Duodenal mucosa (tissue), 2 donors: ENCODE data around the gene MAP4K1.

Experiments
- H3K27ac ChIP-seq: one replicate; pipeline ENCODE4 v1.7.0; 2013; ENCODE audit warnings: low read depth, low read length
- H3K27me3 ChIP-seq, 2 donors: one replicate each; pipeline ENCODE4 v1.7.0; 2013; ENCODE audit warnings: low read length in 2 of 2, control low read depth in 1 of 2; ENCODE audit not compliant: insufficient read depth in 2 of 2, control insufficient read depth in 1 of 2
- H3K36me3 ChIP-seq, 2 donors: one replicate each; pipeline ENCODE4 v1.7.0; 2013; ENCODE audit warnings: low read length in 2 of 2, control low read depth in 1 of 2; ENCODE audit not compliant: insufficient read depth in 2 of 2, control insufficient read depth in 1 of 2
- H3K4me1 ChIP-seq, 2 donors: one replicate each; pipeline ENCODE4 v1.7.0; 2013; ENCODE audit warnings: low read length in 2 of 2, control low read depth in 1 of 2; ENCODE audit not compliant: insufficient read depth in 2 of 2, control insufficient read depth in 1 of 2
- H3K4me3 ChIP-seq, 2 donors: one replicate each; pipeline ENCODE4 v1.7.0; 2013; ENCODE audit warnings: low read length in 2 of 2, low read depth in 1 of 2
- H3K9ac ChIP-seq, 2 donors: one replicate each; pipeline ENCODE4 v1.7.0; 2013; ENCODE audit warnings: low read length in 2 of 2, low read depth in 1 of 2
- H3K9me3 ChIP-seq, 2 donors: one replicate each; pipeline ENCODE4 v1.7.0; 2013; ENCODE audit warnings: low read length in 2 of 2, control low read depth in 1 of 2; ENCODE audit not compliant: control insufficient read depth in 1 of 2

MAP4K1 gene

GRCh38 chr19:38577826-38578225 lies 39.9 kb downstream of the MAP4K1 start:
- Histone ChIP-seq H3K9ac (no peak overlapping the region), H3K4me1 (no peaks in the 10 kb centered on the region), H3K27me3 (no peaks in the 10 kb centered on the region), H3K9me3 (no peaks in the 10 kb centered on the region), H3K27ac (no peak overlapping the region), H3K4me3 (no peak overlapping the region), H3K36me3 (no peaks in the 10 kb centered on the region)

GRCh38 chr19:38571682-38572081 lies 46.1 kb downstream of the MAP4K1 start:
- no peaks in the 10 kb centered on the region for H3K9me3 ChIP-seq
- no peaks in the 10 kb centered on the region for H3K36me3 ChIP-seq
- no peak overlapping the region for H3K9ac ChIP-seq
- H3K27me3 ChIP-seq: no peaks in the 10 kb centered on the region
- no peak overlapping the region for H3K27ac ChIP-seq
- no peak overlapping the region for H3K4me3 ChIP-seq
- no peaks in the 10 kb centered on the region for H3K4me1 ChIP-seq

- peaks cover 0 to 5% of the 10 kb centered on the region in 2 donors for H3K27me3 ChIP-seq
- H3K9me3 ChIP-seq: no peaks in the 10 kb centered on the region
- H3K9ac ChIP-seq: no peak overlapping the region
- no peak overlapping the region for H3K4me3 ChIP-seq
- H3K36me3 ChIP-seq: no peaks in the 10 kb centered on the region
- no peak overlapping the region for H3K27ac ChIP-seq
- no peaks in the 10 kb centered on the region for H3K4me1 ChIP-seq
Measured at GRCh38 chr19:38569368-38569983, 48.3 kb downstream of the MAP4K1 start.

- Histone ChIP-seq H3K4me1 (no peaks in the 10 kb centered on the region), H3K9ac (no peak overlapping the region), H3K27me3 (peaks cover 0 to 9% of the 10 kb centered on the region in 2 donors), H3K9me3 (no peaks in the 10 kb centered on the region), H3K36me3 (no peaks in the 10 kb centered on the region), H3K4me3 (no peak overlapping the region), H3K27ac (no peak overlapping the region)
Measured at GRCh38 chr19:38565691-38566105, 52.1 kb downstream of the MAP4K1 start.

- peaks cover 0 to 9% of the 10 kb centered on the region in 2 donors for H3K27me3 ChIP-seq
- H3K27ac ChIP-seq: no peak overlapping the region
- no peaks in the 10 kb centered on the region for H3K36me3 ChIP-seq
- no peaks in the 10 kb centered on the region for H3K4me1 ChIP-seq
- no peaks in the 10 kb centered on the region for H3K9me3 ChIP-seq
- peak overlapping the region in 1 of 2 donors; percentile 32 for H3K4me3 ChIP-seq
- H3K9ac ChIP-seq: no peak overlapping the region
Measured at GRCh38 chr19:38564981-38565690, 52.6 kb downstream of the MAP4K1 start.

GRCh38 chr19:38563475-38563874 lies 54.3 kb downstream of the MAP4K1 start:
- Histone ChIP-seq H3K27me3 (peaks cover 0 to 9% of the 10 kb centered on the region in 2 donors), H3K36me3 (no peaks in the 10 kb centered on the region), H3K4me3 (no peak overlapping the region), H3K4me1 (no peaks in the 10 kb centered on the region), H3K9me3 (no peaks in the 10 kb centered on the region), H3K27ac (no peak overlapping the region), H3K9ac (no peak overlapping the region)

GRCh38 chr19:38562096-38562495 lies 55.7 kb downstream of the MAP4K1 start:
- no peak overlapping the region for H3K27ac ChIP-seq
- H3K4me3 ChIP-seq: no peak overlapping the region
- H3K27me3 ChIP-seq: peaks cover 0 to 9% of the 10 kb centered on the region in 2 donors
- no peak overlapping the region for H3K9ac ChIP-seq
- H3K9me3 ChIP-seq: no peaks in the 10 kb centered on the region
- H3K36me3 ChIP-seq: no peaks in the 10 kb centered on the region
- H3K4me1 ChIP-seq: peaks cover 0 to 4% of the 10 kb centered on the region in 2 donors

- Histone ChIP-seq H3K27ac (no peak overlapping the region), H3K27me3 (peaks cover 0 to 9% of the 10 kb centered on the region in 2 donors), H3K36me3 (no peaks in the 10 kb centered on the region), H3K9ac (no peak overlapping the region), H3K9me3 (no peaks in the 10 kb centered on the region), H3K4me3 (no peak overlapping the region), H3K4me1 (peaks cover 0 to 4% of the 10 kb centered on the region in 2 donors)
Measured at GRCh38 chr19:38561658-38562057, 56.1 kb downstream of the MAP4K1 start.

- no peaks in the 10 kb centered on the region for H3K9me3 ChIP-seq
- no peak overlapping the region for H3K27ac ChIP-seq
- H3K9ac ChIP-seq: no peak overlapping the region
- no peak overlapping the region for H3K4me3 ChIP-seq
- peaks cover 0 to 4% of the 10 kb centered on the region in 2 donors for H3K4me1 ChIP-seq
- no peaks in the 10 kb centered on the region for H3K36me3 ChIP-seq
- peaks cover 0 to 9% of the 10 kb centered on the region in 2 donors for H3K27me3 ChIP-seq
Measured at GRCh38 chr19:38561053-38561606, 56.6 kb downstream of the MAP4K1 start.
